Neural progenitor cell (in vitro differentiated cells): ENCODE results near the gene NTN5. TPM values are rescaled to one million over a fixed set of nuclear protein-coding genes. Genes with fewer than 3 reads are reported as not detected.

Experiments
- DNase-seq: peaks from one replicate; pipeline ENCODE4 v3.0.0-alpha.2; 2016; ENCODE audit warnings: low spot score
- H2AFZ ChIP-seq: fragments of 200-600 bp; sonication (generic); replicated peaks from 2 replicates; pipeline ENCODE4 v1.6.1; 2016; ENCODE audit warnings: antibody characterized with exemption
- H3F3A ChIP-seq: fragments of 200-600 bp; sonication (generic); 2 replicates; pipeline ENCODE4 v1.6.1; 2016; ENCODE audit warnings: antibody characterized with exemption, low read depth
- H3K27ac ChIP-seq: fragments of 200-600 bp; sonication (generic); 2 replicates; pipeline ENCODE4 v1.5.1; 2016; ENCODE audit warnings: mild to moderate bottlenecking
- H3K27me3 ChIP-seq: fragments of 200-600 bp; sonication (generic); 2 replicates; pipeline ENCODE4 v1.6.1; 2016; ENCODE audit warnings: mild to moderate bottlenecking, moderate library complexity
- H3K36me3 ChIP-seq: fragments of 200-600 bp; sonication (generic); 2 replicates; pipeline ENCODE4 v1.5.1; 2016
- H3K4me1 ChIP-seq: fragments of 200-600 bp; sonication (generic); 2 replicates; pipeline ENCODE4 v1.6.1; 2016; ENCODE audit warnings: mixed run types
- H3K4me2 ChIP-seq: fragments of 200-600 bp; sonication (generic); 2 replicates; pipeline ENCODE4 v1.6.1; 2016
- H3K4me3 ChIP-seq: fragments of 200-600 bp; sonication (generic); 2 replicates; pipeline ENCODE4 v1.5.1; 2016
- H3K79me2 ChIP-seq: fragments of 200-600 bp; sonication (generic); 2 replicates; pipeline ENCODE4 v1.6.1; 2016; ENCODE audit warnings: low read depth
- H3K9ac ChIP-seq: fragments of 200-600 bp; sonication (generic); 2 replicates; pipeline ENCODE4 v1.6.1; 2016
- H3K9me3 ChIP-seq: fragments of 200-600 bp; sonication (generic); 2 replicates; pipeline ENCODE4 v1.5.1; 2016; ENCODE audit warnings: low read depth
- H4K20me1 ChIP-seq: fragments of 200-600 bp; sonication (generic); 2 replicates; pipeline ENCODE4 v1.6.1; 2016; ENCODE audit warnings: low read depth
- H3K27ac Mint-ChIP-seq: 3 replicates; pipeline ENCODE4 v1.8.0; 2021; ENCODE audit warnings: mixed read lengths
- H3K27me3 Mint-ChIP-seq: 2 replicates; pipeline ENCODE4 v1.8.0; 2022; ENCODE audit warnings: low read depth, mild to moderate bottlenecking, inconsistent platforms, moderate library complexity, mixed read lengths; ENCODE audit not compliant: insufficient read depth
- H3K36me3 Mint-ChIP-seq: 3 replicates; pipeline ENCODE4 v1.8.0; 2021; ENCODE audit warnings: mixed read lengths
- H3K4me1 Mint-ChIP-seq: 3 replicates; pipeline ENCODE4 v1.8.0; 2021; ENCODE audit warnings: mixed read lengths
- H3K4me3 Mint-ChIP-seq: 3 replicates; pipeline ENCODE4 v1.8.0; 2021; ENCODE audit warnings: mild to moderate bottlenecking, moderate library complexity, mixed read lengths
- H3K9me3 Mint-ChIP-seq: 3 replicates; pipeline ENCODE4 v1.8.0; 2020; ENCODE audit warnings: mixed read lengths
- EZH2 ChIP-seq: fragments of 200-600 bp; sonication (generic); IDR thresholded peaks from 2 replicates; pipeline ENCODE4 v1.6.1; 2017; ENCODE audit warnings: antibody characterized with exemption, mild to moderate bottlenecking, moderate library complexity
- EZH2phosphoT487 ChIP-seq: fragments of 200-600 bp; sonication (generic); IDR thresholded peaks from 2 replicates; pipeline ENCODE4 v1.6.1; 2017; ENCODE audit warnings: antibody characterized with exemption
- total RNA-seq: library from RNA; depleted of rRNA; stranded (reverse); fragments of >200 nt; gene quantifications from 2 replicates; pipeline ENCODE4 v1.2.3, GENCODE V29; 2015; ENCODE audit warnings: low replicate concordance
- TF ChIP-seq, protein P1 (sequence below): fragments of 200-600 bp; sonication (generic); IDR thresholded peaks from 2 replicates; pipeline ENCODE4 v1.5.1; 2017; ENCODE audit warnings: antibody characterized with exemption, mild to moderate bottlenecking

NTN5 gene
- total RNA-seq, 1 donor from 2014 or later, result not detected

- H4K20me1 ChIP-seq, result no peaks in the 10 kb centered on the region
- no peak overlapping the region for H3K4me2 ChIP-seq
- no peak overlapping the region for H3K9ac ChIP-seq
- H3K36me3 Mint-ChIP-seq, result no peaks in the 10 kb centered on the region
- TF ChIP-seq EZH2phosphoT487, result no peak
- TF ChIP-seq, protein P1, sequence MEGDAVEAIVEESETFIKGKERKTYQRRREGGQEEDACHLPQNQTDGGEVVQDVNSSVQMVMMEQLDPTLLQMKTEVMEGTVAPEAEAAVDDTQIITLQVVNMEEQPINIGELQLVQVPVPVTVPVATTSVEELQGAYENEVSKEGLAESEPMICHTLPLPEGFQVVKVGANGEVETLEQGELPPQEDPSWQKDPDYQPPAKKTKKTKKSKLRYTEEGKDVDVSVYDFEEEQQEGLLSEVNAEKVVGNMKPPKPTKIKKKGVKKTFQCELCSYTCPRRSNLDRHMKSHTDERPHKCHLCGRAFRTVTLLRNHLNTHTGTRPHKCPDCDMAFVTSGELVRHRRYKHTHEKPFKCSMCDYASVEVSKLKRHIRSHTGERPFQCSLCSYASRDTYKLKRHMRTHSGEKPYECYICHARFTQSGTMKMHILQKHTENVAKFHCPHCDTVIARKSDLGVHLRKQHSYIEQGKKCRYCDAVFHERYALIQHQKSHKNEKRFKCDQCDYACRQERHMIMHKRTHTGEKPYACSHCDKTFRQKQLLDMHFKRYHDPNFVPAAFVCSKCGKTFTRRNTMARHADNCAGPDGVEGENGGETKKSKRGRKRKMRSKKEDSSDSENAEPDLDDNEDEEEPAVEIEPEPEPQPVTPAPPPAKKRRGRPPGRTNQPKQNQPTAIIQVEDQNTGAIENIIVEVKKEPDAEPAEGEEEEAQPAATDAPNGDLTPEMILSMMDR, result no peak
- TF ChIP-seq EZH2, result no peak
- H3K36me3 ChIP-seq, result no peaks in the 10 kb centered on the region
- H3F3A ChIP-seq, result peaks cover 10% of the 10 kb centered on the region
- H3K27me3 Mint-ChIP-seq, result peaks cover 8% of the 10 kb centered on the region
- no peak for DNase-seq
- H3K27me3 ChIP-seq, result peaks cover 16% of the 10 kb centered on the region
- no peak overlapping the region for H3K4me3 ChIP-seq
- no peak overlapping the region for H2AFZ ChIP-seq
- no peaks in the 10 kb centered on the region for H3K79me2 ChIP-seq
- H3K4me1 Mint-ChIP-seq, result peaks cover 31% of the 10 kb centered on the region
- no peak overlapping the region for H3K27ac ChIP-seq
- H3K4me1 ChIP-seq, result peaks cover 21% of the 10 kb centered on the region
- H3K27ac Mint-ChIP-seq, result no peak overlapping the region
- H3K9me3 ChIP-seq, result no peaks in the 10 kb centered on the region
- peak overlapping the region; percentile 73 for H3K4me3 Mint-ChIP-seq
- peaks cover 6% of the 10 kb centered on the region for H3K9me3 Mint-ChIP-seq
These were observed 2.7 kb downstream of the NTN5 start for GRCh38 chr19:48669903-48670668.

- H2AFZ ChIP-seq, result no peak overlapping the region
- H3K27ac ChIP-seq, result no peak overlapping the region
- TF ChIP-seq EZH2, result no peak
- no peak overlapping the region for H3K27ac Mint-ChIP-seq
- H3K9me3 Mint-ChIP-seq, result peaks cover 6% of the 10 kb centered on the region
- no peaks in the 10 kb centered on the region for H3K36me3 ChIP-seq
- peaks cover 5% of the 10 kb centered on the region for H3F3A ChIP-seq
- peak overlapping the region; percentile 41 for H3K4me3 Mint-ChIP-seq
- peaks cover 4% of the 10 kb centered on the region for H3K27me3 ChIP-seq
- H3K4me1 ChIP-seq, result peaks cover 12% of the 10 kb centered on the region
- no peaks in the 10 kb centered on the region for H3K79me2 ChIP-seq
- H3K4me1 Mint-ChIP-seq, result peaks cover 20% of the 10 kb centered on the region
- no peaks in the 10 kb centered on the region for H3K9me3 ChIP-seq
- H3K4me3 ChIP-seq, result no peak overlapping the region
- no peaks in the 10 kb centered on the region for H4K20me1 ChIP-seq
- no peak overlapping the region for H3K4me2 ChIP-seq
- H3K36me3 Mint-ChIP-seq, result no peaks in the 10 kb centered on the region
- H3K27me3 Mint-ChIP-seq, result peaks cover 6% of the 10 kb centered on the region
- DNase-seq, result no peak
- H3K9ac ChIP-seq, result no peak overlapping the region
These were observed 4.1 kb downstream of the NTN5 start for GRCh38 chr19:48668761-48669160.

DNA sequence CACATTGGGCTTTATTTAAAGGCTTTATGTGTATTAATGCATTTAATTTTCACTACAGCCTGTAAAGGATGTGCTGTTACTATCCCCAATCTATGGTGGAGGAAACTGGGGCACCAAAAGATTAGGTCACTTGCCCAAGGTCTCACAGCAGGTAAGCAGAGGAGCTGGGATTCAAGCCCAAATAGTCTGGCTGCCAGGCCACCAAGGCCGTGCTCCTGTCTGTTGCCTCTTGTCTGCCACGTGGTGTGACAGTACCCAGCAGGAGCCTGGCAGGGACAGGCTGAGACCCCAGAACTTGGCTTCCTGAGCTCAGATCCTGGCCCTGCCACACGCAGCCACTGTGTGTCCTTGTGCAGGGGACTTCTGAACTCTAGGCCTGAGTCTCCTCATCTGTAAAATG is 4.5 kb downstream of the NTN5 start:
- no peak overlapping the region for H3K27ac ChIP-seq
- Mint-ChIP-seq H3K4me3 (no peak overlapping the region), H3K9me3 (peaks cover 6% of the 10 kb centered on the region), H3K4me1 (peaks cover 15% of the 10 kb centered on the region), H3K27ac (no peak overlapping the region), H3K36me3 (no peaks in the 10 kb centered on the region), H3K27me3 (peaks cover 4% of the 10 kb centered on the region)
- H3K4me3 ChIP-seq, result no peak overlapping the region
- TF ChIP-seq, protein P1, result no peak
- TF ChIP-seq EZH2, result no peak
- no peak for DNase-seq
- no peaks in the 10 kb centered on the region for H3K36me3 ChIP-seq
- no peak overlapping the region for H3K9ac ChIP-seq
- no peaks in the 10 kb centered on the region for H4K20me1 ChIP-seq
- peaks cover 8% of the 10 kb centered on the region for H3K4me1 ChIP-seq
- H3K79me2 ChIP-seq, result no peaks in the 10 kb centered on the region
- no peak overlapping the region for H2AFZ ChIP-seq
- no peaks in the 10 kb centered on the region for H3K27me3 ChIP-seq
- no peak overlapping the region for H3K4me2 ChIP-seq
- peaks cover 6% of the 10 kb centered on the region for H3F3A ChIP-seq
- no peaks in the 10 kb centered on the region for H3K9me3 ChIP-seq

DNA sequence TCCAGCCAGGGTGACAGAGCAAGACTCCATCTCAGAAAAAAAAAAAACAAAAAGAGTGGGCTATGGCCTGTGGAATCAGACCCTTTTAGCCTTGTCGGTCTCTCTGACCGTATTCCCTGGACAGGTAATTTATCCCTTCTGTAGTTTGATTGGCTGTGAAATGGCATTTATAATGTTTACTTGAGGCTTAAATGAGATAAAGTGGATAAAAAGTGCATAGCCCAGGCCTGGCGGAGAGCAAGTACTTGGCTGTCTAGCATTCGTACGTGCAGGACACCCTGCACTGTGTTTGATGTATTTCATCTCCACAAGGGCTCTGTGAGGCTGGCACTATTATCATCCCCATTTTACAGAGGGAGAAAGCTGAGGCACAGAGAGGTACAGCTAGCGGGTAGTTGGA is 7.0 kb downstream of the NTN5 start:
- Histone ChIP-seq H3K9me3 (no peaks in the 10 kb centered on the region), H3K9ac (no peak overlapping the region), H3K4me2 (no peak overlapping the region), H4K20me1 (no peaks in the 10 kb centered on the region), H3K27ac (no peak overlapping the region), H3K4me3 (no peak overlapping the region), H3K36me3 (no peaks in the 10 kb centered on the region), H3F3A (peaks cover 6% of the 10 kb centered on the region), H3K27me3 (no peaks in the 10 kb centered on the region), H3K4me1 (peaks cover 2% of the 10 kb centered on the region), H3K79me2 (no peaks in the 10 kb centered on the region), H2AFZ (no peak overlapping the region)
- H3K4me1 Mint-ChIP-seq, result peaks cover 9% of the 10 kb centered on the region
- H3K36me3 Mint-ChIP-seq, result no peaks in the 10 kb centered on the region
- H3K27me3 Mint-ChIP-seq, result peaks cover 7% of the 10 kb centered on the region
- no peak overlapping the region for H3K4me3 Mint-ChIP-seq
- no peak for DNase-seq
- TF ChIP-seq EZH2phosphoT487 (no peak), EZH2 (no peak)
- TF ChIP-seq, protein P1, result no peak
- peaks cover 8% of the 10 kb centered on the region for H3K9me3 Mint-ChIP-seq
- H3K27ac Mint-ChIP-seq, result no peak overlapping the region
